Stimulated activated CD4-positive, alpha-beta T cell treated with anti-CD3 and anti-CD28 coated beads, Interleukin-15, amount 100 ng/mL, for 1 hour (primary cell): ENCODE results near the gene RABGEF1.
"Not testable (repeated sequence)": the region's sequence is repeated elsewhere in the genome, so short reads cannot be mapped to it uniquely, and the experiment has no call there.

Experiments
- DNase-seq, 2 donors: peaks; one replicate each; pipeline ENCODE4 v3.0.0-alpha.2; 2020; ENCODE audit warnings: low read depth in 1 of 2, low spot score in 1 of 2

RABGEF1 gene

GRCh38 chr7:66735154-66735553 is 5.4 kb upstream of the RABGEF1 start:
- DNase-seq = no peak

DNA sequence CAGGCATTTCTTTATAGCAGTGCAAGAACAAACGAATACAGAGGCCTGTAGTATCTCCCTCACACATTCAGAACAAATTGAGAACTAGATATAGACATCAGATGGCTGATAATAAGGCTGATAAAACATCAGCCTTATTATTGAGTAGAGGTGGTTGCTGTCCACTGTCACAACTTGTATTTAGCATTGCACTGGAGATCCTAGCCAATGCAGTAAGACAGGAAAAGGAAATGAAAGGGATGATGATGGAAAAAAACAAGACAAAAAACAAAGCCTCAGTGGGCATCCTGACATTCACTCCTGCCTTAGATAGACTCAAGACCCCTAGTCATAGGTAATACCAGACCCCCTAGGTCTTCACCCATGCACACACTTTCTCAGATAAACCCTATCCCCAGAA is 4.7 kb upstream of the RABGEF1 start:
- DNase-seq = no peak

DNA sequence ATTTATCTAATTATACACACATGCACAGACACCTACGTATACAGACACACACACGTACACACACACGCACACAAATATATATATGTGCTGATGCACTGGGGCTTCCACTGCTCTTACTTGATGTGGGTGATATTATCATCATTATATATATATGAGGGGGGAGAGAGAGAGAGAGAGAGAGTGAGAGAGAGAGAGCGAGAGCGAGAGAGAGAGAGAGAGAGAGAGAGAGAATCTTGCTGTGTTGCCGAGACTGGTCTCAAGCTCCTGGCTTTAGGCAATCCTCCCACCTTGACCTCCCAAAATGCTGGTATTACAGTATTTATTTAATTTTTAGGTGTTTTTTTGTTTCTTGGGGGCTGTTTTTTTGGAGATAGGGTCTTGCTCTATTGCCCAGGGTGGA is 3.6 kb upstream of the RABGEF1 start:
- no peak for DNase-seq

DNA sequence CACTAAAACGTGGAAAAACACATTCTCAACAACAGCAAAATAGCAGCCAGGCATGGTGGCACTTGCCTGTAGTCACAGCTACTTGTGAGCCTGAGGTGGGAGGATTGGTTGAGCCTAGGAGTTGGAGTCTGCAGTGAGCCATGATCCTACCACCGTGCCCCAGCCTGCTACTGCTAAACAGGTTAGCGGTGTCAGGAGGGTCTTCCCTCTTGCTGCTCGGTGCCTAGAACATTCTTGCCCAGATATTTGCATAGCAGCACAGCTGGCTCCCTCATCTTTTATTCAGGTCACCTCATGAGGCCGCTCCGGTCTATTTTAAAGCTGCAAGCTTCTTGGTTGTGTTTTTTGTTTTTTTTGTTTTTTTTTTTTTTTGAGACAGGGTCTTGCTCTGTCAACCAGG is 2.9 kb upstream of the RABGEF1 start:
- DNase-seq = no peak

GRCh38 chr7:66739477-66739876 is 1.1 kb upstream of the RABGEF1 start:
- no peak for DNase-seq

DNA sequence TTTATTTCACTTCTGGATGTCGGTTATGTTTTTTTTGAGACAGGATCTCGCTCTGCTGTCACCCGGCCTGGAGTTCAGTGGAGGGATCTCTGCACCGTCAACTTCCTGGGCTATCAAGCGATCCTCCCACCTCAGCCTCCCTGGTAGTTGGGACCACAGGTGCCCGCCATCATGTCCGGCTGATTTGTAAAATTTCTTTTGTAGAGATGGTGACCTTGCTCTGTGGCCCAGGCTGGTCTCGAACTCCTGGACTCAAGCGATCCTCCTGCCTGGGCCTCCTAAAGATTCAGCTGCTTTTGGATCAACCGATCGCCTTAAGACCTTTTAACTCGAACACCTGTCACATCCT is 606 bp upstream of the RABGEF1 start:
- DNase-seq = no peak

DNA sequence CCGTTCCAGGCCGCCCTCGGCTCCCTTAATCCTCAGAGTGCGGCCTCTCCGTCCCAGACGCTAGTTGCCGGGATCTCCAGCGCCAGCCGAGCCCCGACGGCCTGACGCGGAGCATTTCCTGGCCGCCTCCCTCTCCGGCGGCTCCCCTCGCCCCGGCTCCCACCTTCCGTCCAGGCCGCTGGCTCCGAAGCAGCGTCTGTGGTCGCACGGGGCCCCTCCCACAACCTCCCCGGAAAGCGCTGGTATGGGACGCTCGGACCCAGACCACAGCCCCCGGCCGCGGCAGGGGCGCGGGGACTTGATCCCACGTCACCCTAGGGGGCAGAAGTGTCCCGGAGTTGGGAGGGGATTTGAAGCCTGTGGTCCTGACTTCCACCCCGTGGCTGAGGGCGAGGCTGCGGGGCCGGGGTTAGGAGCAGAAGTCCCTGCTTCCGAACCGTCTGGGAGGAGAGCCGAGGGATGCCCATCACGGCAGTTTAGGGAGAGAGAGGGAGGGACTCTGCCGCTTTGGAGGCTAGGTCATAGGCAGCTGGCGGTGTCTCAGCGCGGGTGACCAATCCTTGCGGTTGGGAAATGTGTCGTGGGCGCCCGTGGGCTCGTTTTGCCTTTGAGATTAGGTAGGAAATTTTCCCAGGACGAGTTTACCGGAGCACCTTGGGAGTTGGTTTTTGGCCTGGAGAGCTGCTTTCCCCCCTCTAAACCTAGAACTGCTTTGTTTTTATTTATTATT is 612 bp downstream of the RABGEF1 start:
- DNase-seq = peak; percentile 9 to 11

DNA sequence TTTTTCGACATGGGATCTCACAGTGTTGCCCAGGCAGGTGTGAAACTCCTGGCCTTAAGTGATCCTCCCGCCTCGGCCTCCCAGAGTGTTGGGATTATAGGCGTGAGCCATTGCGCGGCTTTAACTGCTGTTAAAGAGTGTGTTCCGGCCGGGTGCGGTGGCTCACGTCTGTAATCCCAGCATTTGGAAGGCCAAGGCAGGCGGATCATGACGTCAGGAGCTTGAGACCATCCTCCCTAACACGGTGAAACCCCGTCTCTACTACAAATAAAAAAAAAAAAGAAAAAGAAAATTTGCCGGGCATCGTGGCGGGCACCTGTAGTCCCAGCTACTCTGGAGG is 1.1 kb downstream of the RABGEF1 start:
- DNase-seq = no peak

- DNase-seq = not testable (repeated sequence)
These were observed 1.8 kb downstream of the RABGEF1 start for GRCh38 chr7:66742298-66742697.

DNA sequence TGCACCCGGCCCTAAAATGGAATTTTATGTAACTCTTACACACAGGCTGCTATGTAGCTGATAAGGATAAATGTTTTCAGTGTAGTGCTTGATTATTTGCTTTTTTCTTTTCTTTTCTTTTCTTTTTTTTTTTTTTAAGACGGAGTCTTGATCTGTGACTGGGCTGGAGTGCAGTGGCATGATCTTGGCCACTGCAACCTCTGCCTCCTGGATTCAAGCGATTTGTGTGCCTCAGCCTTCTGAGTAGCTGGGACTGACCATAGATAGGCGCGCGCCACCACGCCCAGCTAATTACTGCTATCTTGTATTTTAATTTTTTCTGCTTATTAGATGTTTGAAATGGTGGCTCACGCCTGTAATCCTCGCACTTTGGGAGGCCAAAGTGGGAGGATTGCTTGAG is 3.4 kb downstream of the RABGEF1 start:
- no peak for DNase-seq

DNA sequence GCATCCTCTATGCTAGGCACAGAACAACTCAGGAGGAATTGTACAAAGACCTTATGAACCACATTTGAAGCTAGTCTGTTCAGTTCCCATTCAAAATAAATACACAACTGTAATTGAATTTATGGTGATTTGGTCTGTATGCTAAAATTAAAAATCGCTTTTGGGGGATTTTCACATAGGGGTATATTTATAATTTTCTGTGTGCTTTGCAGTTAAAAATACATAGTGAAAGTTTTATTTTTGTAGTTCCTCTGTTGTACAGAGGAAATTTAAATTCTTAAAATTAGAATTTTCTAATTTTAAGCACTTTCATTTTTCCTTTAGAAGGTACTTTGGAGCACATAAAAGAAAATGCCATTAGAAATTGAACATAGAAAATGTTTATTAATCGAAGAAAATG is 6.9 kb downstream of the RABGEF1 start:
- no peak for DNase-seq

DNA sequence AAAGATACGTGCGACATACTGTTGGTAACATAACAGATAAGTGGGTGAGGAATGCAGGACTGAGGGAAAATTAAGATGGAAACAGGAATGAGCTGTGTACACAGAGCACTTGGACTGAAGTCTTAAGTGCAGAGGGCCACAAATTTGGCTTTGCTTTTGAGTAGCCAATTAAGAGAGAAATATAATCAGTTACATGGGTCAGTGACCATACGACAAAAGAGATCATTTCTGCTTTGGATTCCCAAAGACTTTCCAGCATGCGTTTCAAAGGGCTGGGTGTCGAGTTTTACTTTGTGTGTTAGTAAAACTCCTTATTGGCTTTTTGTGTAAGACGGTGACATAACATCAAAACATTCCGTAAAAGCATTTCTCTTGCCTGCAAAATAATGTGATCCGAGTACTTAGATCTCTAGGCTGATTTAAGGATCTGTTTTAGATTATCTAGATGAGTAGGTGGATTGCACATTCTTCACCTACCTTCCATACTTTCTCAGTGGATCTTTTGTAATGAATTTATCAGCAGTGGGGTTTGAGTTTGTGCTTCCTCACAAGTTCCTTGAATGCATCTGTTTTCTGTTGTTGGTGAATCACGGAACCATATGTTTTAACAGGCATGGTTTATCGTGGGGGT is 7.5 kb downstream of the RABGEF1 start:
- DNase-seq = no peak

- no peak for DNase-seq
These were observed 8.3 kb downstream of the RABGEF1 start for GRCh38 chr7:66748791-66749190.

- DNase-seq = no peak
These were observed 11.4 kb downstream of the RABGEF1 start for GRCh38 chr7:66751945-66752344.

- DNase-seq = no peak
These were observed 14.0 kb downstream of the RABGEF1 start for GRCh38 chr7:66754541-66754940.

DNA sequence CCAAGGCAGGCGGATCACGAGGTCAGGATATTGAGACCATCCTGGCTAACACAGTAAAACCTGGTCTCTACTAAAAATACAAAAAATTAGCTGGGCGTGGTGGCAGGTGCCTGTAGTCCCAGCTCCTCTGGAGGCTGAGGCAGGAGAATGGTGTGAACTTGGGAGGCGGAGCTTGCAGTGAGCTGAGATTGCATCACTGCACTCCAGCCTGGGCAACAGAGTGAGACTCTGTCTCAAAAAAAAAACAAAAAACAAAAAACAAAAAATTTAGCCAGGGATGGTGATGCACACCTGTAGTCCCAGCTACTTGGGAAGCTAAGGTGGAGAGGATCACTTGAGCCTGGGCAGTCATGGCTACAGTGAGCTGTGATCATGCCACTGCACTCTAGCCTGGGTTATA is 14.5 kb downstream of the RABGEF1 start:
- DNase-seq = not testable (repeated sequence)

DNA sequence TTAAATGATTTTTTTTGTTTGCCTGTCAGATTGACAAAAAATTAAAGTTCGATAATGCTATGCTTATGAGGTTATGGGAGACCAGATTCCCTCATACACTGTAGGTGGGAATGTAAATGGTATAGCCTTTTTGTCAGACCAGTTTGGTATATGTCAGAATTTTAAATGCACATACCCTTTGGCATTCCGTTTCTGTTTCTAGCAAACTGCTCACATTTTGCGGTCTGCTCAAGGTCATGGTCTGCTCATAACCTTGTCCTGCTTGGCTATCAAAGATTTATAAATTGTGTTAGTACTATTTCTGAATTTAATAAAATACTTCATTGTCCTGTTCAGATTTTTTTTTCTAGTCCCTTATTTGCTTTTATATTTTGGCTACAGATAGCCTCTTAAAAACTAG is 15.7 kb downstream of the RABGEF1 start:
- not testable (repeated sequence) for DNase-seq

DNA sequence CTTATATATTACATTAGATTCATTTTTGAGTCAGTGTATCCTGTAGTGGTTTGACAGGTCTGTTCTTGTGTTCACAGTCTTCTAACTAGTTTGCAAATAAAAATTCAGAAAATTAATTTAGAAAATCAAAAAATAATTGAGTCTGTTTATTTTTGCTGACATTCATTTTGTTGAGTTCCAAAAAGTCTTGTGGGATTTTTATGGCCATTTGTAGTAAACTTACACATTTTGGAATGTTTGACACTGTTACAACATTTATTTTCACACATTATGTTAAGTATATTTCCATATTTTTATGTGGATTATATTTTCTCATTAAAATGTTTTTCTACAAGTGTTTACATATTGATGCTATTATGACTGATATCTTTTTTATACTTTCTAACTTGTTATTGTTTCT is 16.4 kb downstream of the RABGEF1 start:
- no peak for DNase-seq

DNA sequence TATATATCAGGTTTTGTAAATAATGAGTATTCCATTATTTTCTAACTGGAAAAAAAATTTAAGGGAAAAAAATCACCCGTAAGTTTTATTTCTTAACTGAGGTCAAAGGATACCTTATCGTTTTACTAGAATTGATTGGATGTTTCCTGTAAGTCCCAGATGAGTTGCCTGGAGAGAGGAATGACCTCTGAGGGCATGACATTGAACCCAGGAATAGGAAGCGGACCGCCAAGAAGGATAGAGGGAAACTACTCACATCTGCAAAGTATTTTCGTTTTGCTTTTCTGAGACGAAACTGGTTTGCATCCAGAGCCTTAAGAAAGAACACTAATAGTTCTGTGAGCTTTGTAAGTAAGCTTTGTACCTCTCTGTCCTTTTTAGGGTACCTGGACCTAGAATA is 17.4 kb downstream of the RABGEF1 start:
- DNase-seq = no peak

- no peak for DNase-seq
These were observed 18.6 kb downstream of the RABGEF1 start for GRCh38 chr7:66758950-66759628.

- DNase-seq = not testable (repeated sequence)
These were observed 22.6 kb downstream of the RABGEF1 start for GRCh38 chr7:66763183-66763582.

DNA sequence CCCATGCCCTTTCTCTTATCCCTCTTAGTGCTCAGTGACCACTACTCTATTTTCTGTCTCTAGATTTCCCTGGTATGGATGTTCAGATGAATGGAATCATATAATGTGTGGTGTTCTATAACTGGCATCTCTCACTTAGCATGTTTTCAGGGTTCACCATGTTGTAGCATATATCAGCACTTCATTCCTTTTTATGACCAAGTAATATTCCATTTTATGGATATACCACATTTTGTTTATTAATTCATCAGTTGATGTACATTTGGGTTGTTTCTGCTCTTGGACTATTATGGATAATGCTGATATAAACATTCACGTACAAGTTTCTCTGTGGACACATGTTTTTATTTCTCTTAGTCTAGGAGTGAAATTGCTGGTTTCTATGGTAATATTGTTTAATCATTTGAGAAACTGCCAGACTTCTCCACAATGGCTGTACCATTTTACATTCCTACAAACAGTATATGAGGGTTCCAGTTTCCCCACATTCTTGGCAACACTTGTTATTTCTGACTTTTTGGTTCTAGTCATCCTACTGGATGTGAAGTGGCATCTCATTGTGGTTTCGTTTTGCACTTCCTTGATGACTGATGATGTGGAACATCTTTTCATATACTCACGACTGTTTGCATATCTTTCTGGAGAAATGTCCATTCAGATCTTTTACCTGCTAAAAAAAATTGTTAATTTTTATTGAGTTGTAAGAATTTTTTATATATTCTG is 23.3 kb downstream of the RABGEF1 start:
- DNase-seq = not testable (repeated sequence)
